Measurements from ENCODE around the gene INKA1.

Gene INKA1

DNA sequence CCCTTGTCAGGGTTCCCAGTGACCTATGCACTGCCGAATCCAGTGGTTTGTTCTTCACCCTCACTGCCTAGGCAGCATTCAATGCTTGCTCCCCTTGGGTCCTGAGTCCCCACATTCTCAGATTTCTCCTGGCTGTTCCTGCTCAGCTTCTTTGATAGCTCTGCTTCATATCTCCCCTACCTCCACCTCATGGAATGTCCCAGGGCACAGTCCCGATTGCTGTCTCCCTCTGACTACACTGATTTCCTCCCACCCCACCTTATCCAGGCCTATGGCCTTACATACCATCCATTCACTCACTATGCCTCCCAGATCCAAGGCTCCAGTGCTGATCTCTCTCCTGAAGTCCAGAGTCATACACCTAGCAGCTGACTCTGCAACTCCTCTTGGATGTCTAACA is 1.9 kb upstream of the INKA1 start:
- H3K4me3 ChIP-seq (ENCODE audit: control insufficient read depth, low read depth, low read length), result no peak overlapping the region
- DNase-seq (ENCODE audit: low read depth), result no peak
- TF ChIP-seq, protein P1, sequence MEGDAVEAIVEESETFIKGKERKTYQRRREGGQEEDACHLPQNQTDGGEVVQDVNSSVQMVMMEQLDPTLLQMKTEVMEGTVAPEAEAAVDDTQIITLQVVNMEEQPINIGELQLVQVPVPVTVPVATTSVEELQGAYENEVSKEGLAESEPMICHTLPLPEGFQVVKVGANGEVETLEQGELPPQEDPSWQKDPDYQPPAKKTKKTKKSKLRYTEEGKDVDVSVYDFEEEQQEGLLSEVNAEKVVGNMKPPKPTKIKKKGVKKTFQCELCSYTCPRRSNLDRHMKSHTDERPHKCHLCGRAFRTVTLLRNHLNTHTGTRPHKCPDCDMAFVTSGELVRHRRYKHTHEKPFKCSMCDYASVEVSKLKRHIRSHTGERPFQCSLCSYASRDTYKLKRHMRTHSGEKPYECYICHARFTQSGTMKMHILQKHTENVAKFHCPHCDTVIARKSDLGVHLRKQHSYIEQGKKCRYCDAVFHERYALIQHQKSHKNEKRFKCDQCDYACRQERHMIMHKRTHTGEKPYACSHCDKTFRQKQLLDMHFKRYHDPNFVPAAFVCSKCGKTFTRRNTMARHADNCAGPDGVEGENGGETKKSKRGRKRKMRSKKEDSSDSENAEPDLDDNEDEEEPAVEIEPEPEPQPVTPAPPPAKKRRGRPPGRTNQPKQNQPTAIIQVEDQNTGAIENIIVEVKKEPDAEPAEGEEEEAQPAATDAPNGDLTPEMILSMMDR (IDR thresholded peaks at IDR 0.05; ENCODE audit: control insufficient read depth, insufficient read depth, low read depth, low read length, missing control alignments), result no peak

DNA sequence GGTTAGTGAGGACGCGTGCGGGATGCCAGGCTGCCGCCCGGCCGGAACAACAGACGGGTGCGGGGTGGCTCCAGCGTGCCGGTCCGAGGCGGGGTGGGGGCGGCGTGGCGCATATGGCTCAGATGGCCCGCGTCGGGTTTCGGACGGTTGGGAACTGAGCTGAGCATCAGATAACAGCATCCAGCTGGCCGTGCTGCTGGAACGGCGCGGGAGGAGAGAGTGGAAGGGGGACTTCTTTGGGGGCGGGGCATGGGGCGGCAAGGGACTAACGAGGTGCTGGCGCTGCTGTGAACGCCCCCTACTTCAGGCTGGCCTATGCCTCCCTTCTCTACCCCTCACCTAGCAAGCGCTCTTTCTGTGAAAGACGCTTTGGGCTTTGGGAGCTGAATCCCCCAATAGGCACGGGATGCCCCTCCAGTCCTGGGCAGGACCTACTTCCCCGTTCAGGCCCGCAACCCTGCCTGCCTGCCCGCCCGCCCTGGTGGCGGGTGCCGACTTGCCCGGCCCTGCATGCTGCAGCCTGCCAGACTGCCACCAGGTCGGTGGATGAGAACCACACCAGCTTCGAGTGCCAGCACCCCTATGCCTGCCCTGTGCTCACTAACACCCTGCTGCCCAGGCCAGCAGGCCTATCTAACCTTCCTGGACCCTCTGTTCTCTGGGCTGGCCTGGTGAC is 542 bp downstream of the INKA1 start:
- peak overlapping the region; percentile 96 for H3K4me3 ChIP-seq (ENCODE audit: control insufficient read depth, low read depth, low read length)
- TF ChIP-seq, protein P1 (IDR thresholded peaks at IDR 0.05; ENCODE audit: control insufficient read depth, insufficient read depth, low read depth, low read length, missing control alignments), result no peak
- no peak for DNase-seq (ENCODE audit: low read depth)

DNA sequence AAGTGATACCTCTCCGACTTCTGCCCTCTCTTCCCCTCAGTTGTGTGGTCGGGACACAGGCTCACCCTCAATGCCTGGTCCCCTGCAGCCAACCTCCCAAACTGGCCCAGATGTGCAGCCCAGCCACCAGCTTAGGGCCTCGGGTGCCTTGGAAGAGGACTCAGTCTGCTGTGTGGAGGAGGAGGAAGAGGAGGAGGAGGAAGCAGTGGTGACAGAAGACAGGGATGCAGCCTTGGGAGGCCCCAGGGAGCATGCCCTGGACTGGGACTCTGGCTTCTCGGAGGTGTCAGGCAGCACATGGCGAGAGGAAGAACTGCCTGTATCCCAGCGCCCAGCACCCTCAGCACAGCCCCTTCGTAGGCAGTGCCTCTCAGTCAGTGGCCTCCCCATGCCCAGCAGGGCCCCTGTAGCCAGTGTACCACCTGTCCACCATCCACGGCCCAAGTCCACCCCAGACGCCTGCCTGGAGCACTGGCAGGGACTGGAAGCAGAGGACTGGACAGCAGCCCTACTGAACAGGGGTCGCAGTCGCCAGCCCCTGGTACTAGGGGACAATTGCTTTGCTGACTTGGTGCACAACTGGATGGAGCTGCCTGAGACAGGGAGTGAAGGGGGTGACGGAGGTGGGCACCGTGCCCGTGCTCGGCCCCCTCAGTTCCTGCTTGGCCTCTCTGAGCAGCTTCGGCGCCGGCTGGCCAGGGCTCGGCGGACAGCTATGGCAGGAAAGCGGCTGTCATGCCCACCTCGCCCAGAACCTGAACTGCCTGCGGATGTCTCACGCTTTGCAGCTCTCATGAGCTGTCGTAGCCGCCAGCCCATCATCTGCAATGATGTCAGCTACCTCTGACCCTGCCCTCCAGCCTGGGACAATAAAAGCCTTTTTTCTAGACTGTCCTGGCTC is 1.3 kb downstream of the INKA1 start:
- H3K4me3 ChIP-seq (ENCODE audit: control insufficient read depth, low read depth, low read length), result peak overlapping the region; percentile 96
- no peak for DNase-seq (ENCODE audit: low read depth)

DNA sequence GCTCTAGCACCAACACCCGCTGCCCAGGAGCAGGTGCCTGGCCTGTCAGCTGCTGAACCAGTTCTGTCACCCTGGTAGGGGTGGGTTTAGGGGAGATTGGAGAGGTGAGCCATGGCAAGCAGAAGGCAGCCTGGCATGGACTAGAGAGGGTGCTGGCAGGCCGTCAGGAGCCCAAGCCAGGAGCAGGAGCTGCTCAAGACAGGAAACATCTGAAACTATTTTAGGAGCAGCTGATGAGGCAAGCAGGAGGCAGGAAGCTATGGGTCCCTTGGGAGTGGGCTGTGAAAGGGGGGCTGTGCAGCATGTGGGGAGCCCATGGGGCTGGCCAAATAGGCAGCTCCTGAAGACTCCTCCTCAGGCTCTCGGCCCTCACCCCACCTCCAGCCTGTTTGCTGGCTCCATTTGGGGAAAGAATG is 2.3 kb downstream of the INKA1 start:
- DNase-seq (ENCODE audit: low read depth), result peak; percentile 86
- no peak overlapping the region for H3K4me3 ChIP-seq (ENCODE audit: control insufficient read depth, low read depth, low read length)
- TF ChIP-seq, protein P1 (IDR thresholded peaks at IDR 0.05; ENCODE audit: control insufficient read depth, insufficient read depth, low read depth, low read length, missing control alignments), result no peak

More for the DNA sequence above, 1.3 kb downstream of the INKA1 start:
- TF ChIP-seq, protein P1 (IDR thresholded peaks at IDR 0.05; ENCODE audit: control insufficient read depth, insufficient read depth, low read depth, low read length, missing control alignments), result no peak

DNA sequence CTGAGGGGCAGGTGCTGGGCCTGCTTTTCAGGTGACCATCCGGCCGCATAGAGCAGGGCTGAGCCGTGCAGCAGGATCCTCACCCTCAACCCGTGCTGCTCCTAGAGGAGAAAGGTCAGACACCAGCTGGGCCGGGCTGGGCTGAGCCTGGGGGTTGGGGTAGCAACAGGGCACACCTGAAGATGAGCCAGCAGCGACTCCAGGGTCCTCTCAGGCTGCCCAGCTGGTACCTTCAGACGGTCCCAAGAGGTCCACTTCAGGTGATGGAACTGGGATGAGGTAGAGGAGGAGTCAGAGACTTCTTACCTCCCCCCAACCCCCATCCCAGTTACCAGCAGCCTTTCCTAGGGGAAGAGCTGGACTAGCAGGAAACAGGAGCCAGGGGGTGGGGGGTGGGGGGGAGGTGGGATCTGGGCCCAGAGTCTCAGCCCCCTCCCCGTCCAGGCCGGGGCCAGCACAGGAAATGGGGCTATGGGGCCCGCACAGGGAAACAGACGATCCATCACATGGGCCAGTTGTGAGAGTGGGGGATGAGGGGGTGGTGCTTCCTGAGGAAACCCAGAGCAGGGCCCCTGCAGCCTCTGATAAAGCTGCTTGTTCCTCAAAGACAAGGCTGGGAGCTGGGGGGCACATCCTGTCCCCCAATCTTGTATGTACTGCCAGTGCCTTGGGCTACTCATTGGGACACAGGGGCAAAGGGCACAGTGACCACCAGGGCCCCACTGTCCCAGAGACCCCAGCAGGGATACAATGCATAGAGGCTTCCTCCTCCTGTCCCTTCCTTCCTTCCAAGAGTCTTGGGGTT is 3.0 kb downstream of the INKA1 start:
- H3K4me3 ChIP-seq (ENCODE audit: control insufficient read depth, low read depth, low read length), result no peak overlapping the region
- no peak for DNase-seq (ENCODE audit: low read depth)
- TF ChIP-seq, protein P1 (IDR thresholded peaks at IDR 0.05; ENCODE audit: control insufficient read depth, insufficient read depth, low read depth, low read length, missing control alignments), result no peak

DNA sequence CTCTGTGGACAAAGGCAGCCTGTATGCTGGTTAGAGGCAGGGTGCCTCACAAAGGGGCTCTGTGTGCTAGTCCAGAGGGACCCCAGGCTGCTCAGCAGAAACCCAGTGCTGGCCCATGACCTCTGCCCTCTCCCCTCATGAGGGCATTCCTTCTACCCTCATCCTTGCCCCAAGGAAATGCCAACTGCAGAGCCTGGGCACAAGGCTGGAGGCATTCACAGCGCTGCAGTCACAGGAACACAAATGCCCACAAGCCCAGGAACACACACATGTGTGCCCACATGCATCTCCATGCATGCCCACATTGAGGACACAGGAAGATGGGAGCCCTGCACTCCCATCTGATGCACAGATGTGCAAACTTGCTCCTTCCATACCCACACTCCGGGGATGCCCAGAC is 3.8 kb downstream of the INKA1 start:
- no peak for DNase-seq (ENCODE audit: low read depth)
- TF ChIP-seq, protein P1 (IDR thresholded peaks at IDR 0.05; ENCODE audit: control insufficient read depth, insufficient read depth, low read depth, low read length, missing control alignments), result no peak
- H3K4me3 ChIP-seq (ENCODE audit: control insufficient read depth, low read depth, low read length), result no peak overlapping the region

All from AG09309 (cell line).